Measurements from ENCODE around the gene SVEP1.

SVEP1 gene

DNA sequence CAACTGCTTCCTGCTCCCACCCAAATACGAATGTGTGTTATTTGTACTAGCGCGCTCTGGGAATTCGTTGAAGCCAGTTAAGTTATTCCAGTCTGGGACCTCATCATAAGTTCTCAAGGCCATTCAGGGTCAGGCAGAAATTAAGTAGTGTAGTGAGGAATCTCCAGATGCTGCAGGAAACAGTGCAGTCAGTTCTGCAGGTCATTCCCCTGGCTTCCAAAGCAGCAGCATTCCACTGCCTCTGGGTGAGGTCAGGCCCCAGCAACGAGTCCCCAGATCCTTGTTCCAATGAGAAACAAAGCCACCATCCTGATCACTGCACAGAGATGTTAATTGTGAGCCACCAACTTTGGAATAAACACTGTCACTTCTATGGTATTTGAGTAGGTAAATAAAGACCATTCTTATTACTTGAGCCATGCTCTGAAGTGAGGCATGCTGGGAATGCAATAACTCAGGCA, 33.1 kb downstream of the SVEP1 start:
- in situ Hi-C loops (cut with MboI; ENCODE audit: low sequenced_read_pairs, unreplicated experiment): no loop called here
- TF ChIP-seq, protein P1, sequence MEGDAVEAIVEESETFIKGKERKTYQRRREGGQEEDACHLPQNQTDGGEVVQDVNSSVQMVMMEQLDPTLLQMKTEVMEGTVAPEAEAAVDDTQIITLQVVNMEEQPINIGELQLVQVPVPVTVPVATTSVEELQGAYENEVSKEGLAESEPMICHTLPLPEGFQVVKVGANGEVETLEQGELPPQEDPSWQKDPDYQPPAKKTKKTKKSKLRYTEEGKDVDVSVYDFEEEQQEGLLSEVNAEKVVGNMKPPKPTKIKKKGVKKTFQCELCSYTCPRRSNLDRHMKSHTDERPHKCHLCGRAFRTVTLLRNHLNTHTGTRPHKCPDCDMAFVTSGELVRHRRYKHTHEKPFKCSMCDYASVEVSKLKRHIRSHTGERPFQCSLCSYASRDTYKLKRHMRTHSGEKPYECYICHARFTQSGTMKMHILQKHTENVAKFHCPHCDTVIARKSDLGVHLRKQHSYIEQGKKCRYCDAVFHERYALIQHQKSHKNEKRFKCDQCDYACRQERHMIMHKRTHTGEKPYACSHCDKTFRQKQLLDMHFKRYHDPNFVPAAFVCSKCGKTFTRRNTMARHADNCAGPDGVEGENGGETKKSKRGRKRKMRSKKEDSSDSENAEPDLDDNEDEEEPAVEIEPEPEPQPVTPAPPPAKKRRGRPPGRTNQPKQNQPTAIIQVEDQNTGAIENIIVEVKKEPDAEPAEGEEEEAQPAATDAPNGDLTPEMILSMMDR (IDR thresholded peaks at IDR 0.05; ENCODE audit: borderline replicate concordance, control extremely low read depth, extremely low read depth, insufficient read depth, missing control alignments): no peak

DNA sequence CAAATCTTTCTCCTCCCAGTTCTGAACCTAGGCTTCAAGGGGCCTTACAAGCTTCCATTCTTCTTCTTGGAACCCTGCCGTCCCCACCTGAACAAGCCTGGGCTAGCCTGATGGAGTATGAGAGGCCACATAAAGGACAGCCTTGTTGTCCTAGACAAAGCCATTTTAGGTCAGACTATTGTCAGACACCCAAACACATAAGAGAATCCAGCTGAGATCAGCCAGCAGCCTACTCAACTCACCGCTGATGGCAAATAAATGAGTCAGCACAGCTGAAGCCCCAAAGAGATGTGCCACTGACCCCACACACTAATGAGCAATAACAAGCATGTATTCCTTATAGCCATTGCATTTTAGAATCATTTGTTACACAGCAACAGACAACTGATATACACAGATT, 33.8 kb downstream of the SVEP1 start:
- TF ChIP-seq, protein P1 (IDR thresholded peaks at IDR 0.05; ENCODE audit: borderline replicate concordance, control extremely low read depth, extremely low read depth, insufficient read depth, missing control alignments): no peak
- DNase-seq (ENCODE audit: low spot score): no peak
- in situ Hi-C loops (cut with MboI; ENCODE audit: low sequenced_read_pairs, unreplicated experiment): no loop called here

More for the DNA sequence above, 33.1 kb downstream of the SVEP1 start:
- no peak for DNase-seq (ENCODE audit: low spot score)

DNA sequence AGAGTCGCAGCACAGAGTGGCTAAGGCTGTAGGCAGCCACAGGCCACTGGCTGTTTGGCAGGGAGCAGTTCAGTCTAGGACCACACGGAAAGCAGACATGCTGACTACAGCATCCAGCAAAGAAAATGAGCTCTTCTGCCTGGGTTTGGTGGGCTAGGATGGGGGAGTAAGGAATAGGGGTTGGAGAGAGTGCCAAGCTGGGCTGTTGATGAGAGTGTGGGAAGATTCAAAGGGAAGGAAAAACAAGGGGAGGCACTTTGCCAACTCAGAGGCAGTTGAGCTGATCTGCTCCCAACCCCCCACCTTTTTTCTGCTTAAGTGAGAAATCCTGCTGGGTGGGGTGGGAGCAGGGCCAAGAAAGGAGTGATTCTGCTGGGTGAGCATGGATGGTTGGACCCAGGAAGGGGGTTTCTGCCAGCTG, 35.9 kb downstream of the SVEP1 start:
- no peak for DNase-seq (ENCODE audit: low spot score)
- TF ChIP-seq, protein P1 (IDR thresholded peaks at IDR 0.05; ENCODE audit: borderline replicate concordance, control extremely low read depth, extremely low read depth, insufficient read depth, missing control alignments): no peak
- in situ Hi-C loops (cut with MboI; ENCODE audit: low sequenced_read_pairs, unreplicated experiment): no loop called here

DNA sequence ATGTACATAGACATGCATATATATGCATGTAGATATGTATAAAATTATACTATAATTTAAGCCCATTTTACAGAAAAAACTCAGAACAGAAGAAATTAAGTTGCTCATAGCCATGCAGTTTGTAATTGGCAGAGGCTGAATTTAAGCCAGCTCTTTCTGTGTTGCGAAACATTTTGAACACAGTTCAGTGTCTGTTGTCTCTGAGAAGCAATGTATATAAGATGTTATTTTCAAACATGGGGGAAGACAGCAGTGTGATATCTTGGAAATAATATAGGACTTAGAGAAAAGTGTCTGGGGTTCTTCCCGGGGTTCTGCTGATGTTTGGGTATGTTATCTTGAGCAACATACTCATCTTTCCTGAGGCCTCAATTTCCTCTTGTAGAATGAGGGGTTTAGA, 37.6 kb downstream of the SVEP1 start:
- in situ Hi-C loops (cut with MboI; ENCODE audit: low sequenced_read_pairs, unreplicated experiment): no loop called here
- DNase-seq (ENCODE audit: low spot score): no peak
- TF ChIP-seq, protein P1 (IDR thresholded peaks at IDR 0.05; ENCODE audit: borderline replicate concordance, control extremely low read depth, extremely low read depth, insufficient read depth, missing control alignments): no peak

DNA sequence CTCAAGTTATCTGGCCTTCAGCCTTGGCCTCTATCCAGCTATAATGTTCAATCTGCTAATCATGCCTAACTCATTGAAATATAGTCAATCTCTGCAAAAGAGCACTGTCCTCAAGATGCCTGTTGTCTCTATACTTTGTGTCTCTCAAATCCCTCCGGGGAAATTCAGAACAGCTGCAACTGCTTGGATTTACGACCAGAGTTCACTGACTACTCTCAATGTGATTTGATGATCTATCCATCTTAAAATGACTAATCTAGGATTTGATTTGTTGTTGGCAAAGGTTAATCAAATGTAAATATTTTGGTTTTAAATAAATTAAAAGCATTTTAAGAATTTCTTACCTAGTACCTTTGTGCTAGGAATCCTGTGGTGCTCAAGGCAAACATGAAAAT, 40.9 kb downstream of the SVEP1 start:
- TF ChIP-seq, protein P1 (IDR thresholded peaks at IDR 0.05; ENCODE audit: borderline replicate concordance, control extremely low read depth, extremely low read depth, insufficient read depth, missing control alignments): no peak
- in situ Hi-C loops (cut with MboI; ENCODE audit: low sequenced_read_pairs, unreplicated experiment): no loop called here
- DNase-seq (ENCODE audit: low spot score): no peak

DNA sequence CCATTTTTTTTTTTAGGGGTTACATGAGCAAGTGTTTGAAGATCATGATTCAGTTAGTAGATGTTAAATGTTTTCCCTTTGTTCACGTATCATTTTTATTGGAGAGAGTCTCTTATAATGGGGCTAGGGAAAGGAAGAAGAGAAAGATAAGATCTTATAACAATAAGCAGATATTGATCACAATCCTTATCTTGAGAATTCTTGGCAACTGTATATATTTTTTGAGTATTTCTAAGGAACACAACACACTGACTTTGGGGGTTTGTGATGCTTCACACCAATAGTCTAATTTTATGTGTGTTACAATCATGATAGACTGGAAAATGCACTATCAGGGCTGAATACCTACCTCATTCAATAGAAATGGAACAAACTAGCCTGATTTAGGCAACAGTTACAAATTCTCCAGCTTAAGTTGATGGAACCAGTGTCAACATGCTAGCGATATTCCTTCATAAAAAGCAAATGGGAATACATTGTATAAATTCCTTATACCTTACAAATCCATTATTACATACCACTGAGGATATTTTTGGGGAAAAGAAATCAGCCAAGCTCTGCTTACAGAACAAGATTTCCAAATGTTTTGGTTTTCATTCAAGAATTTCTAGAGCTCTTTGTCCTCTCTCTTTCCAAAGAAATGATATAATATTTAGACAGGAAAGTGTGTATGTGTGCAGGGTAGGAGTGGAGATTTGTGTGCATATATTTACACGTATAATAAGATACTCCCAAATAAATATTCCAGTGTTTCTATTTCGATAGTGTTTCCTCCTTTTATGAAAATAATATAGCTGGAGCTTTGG, 41.5 kb downstream of the SVEP1 start:
- no peak for DNase-seq (ENCODE audit: low spot score)
- in situ Hi-C loops (cut with MboI; ENCODE audit: low sequenced_read_pairs, unreplicated experiment): no loop called here
- TF ChIP-seq, protein P1 (IDR thresholded peaks at IDR 0.05; ENCODE audit: borderline replicate concordance, control extremely low read depth, extremely low read depth, insufficient read depth, missing control alignments): no peak

All from GM13976 (cell line).